IPS DF 19.7 (cell line): ENCODE data around the gene HOXB2.

Source experiments
- DNase-seq: peaks from one replicate; pipeline ENCODE4 v3.0.0-alpha.2; 2013; ENCODE audit warnings: low read depth, low spot score

Gene HOXB2

DNA sequence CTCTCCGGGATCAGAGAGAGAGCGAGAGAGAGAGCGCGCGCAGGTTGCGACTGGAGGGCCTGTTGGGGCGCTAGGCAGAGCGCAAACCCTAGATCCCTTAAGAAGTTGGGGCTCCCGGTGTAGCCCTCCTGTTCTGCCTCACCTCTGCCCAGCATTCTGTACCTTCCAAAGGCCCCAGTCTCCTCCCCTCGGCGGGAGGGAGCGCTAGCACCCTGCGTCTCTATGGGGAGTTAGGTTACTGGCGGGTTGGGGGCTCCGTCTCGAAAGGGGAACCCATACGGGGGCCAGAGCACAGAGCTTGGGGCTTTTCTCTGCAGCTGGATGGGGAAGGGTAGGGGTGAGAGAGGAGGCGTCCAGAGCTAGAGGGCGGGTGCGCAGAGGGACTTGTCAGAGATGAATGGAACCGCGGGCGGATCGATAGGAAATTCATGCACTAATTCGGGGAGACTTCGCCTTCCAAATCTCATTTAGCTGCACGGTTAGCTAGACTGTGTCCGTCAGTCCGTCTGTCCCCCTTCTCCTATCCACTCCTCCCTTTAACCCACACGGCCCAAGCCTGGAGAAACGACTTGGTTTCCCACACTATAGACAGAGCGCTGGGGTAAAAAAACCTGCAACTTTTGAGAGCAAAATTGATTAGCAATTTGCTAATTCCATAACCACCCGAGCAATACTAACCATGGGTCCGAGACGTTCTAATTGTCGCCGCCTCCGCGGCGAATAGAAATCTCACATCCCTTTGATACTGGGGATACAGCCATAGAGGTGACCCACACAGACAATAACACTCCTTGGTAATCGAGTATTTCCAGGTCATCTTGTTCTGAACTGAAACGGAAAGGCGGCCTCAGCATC is 33.9 kb upstream of the HOXB2 start:
- no peak for DNase-seq

DNA sequence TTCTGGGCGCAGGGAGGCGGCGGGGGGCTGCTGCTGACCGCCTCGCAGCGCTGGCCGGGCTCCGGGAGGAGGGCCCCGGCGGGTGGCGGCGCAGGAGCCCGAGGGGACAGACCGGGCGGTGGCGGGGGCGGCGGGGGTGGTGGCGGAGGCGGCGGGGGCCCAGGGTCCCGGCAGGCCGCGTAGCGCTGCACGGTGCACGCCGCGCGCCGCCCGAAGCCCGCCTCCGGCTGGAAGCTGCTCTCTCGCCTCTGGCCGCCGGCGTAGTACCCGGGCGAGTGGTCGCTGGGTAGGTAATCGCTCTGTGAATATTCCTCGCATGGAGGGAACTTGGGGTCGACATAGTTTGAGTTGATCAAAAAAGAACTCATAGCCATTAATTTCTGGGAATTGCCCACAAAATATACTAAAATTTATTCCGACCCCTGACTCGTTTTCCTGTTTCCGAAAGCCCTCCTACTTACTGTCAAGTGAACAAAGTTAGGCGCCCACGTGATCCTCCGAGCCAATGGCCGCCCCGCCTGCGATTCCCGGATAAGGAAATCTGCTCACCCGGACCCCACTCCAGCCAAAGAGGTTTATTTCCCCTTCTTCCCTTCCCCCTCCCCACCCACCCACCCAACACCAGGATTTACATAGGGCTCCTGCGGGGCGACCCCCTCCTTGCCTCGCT is 33.2 kb upstream of the HOXB2 start, which contains the start of gene HOXB4:
TSS of gene HOXB4 (minus strand) at position 405 of the 670 bp plus-strand sequence. CDS start at position 374, 31 bp downstream.
- no peak for DNase-seq

DNA sequence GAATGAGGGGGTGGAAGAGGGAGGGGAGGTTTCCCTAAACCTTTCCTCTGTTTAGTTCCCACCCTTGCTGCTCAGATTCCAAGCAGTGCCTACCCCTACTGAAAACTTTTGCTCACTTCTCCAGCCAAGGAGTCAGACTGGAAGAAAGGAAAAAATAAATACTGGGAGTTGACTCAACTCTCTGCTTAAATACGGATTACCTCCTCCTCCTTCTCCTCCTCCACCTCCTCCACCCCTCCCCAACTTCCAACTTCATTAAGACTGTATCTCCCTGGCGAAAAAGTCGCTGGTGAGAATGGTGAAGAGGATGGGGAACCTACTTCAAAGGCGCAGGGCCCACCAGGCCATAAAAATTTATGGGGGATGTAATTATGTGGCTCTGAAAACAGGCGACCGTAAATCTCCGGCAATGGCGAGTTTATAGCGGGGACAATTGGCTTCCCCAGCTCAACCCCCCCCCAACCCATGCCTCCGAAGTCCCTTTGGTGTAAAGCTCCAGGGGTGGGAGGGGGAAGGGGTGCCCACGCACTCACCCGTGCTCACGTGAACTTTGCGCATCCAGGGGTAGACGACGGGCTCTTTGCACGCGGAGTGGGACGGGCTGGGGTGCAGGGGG is 32.5 kb upstream of the HOXB2 start:
- DNase-seq: no peak

DNA sequence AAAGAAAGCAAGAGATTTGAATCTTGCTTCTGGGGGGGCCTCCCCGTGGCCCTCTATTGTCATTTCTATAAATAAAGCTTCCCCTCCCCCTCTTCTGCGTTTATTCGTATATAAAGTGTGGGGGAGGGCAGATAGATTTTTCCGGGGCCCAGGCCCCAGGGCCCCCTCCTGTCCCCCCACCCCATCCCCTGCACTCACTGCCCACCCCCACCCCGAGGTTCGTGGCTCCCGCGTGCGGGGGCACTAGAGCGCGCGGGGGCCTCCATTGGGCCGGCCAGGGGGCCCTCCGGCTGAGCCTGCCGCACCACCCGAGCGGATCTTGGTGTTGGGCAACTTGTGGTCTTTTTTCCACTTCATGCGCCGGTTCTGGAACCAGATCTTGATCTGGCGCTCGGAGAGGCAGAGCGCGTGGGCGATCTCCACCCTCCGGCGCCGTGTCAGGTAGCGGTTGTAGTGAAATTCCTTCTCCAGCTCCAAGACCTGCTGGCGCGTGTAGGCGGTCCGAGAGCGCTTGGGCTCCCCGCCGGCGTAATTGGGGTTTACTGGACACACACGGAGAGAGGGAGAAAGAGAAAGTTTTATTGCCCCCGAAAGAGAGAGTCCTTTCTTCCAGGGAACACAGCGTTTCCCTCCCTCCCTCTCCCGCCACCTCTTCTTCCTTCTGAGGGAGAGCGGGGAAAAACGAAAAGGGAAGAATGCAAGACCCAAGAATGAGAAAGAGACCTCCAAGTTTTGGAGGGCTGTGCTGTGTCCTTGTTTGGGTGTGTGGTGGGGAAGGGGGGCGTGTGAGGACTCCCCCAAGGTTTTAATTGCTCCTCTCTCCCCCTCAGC is 31.8 kb upstream of the HOXB2 start:
- no peak for DNase-seq

DNA sequence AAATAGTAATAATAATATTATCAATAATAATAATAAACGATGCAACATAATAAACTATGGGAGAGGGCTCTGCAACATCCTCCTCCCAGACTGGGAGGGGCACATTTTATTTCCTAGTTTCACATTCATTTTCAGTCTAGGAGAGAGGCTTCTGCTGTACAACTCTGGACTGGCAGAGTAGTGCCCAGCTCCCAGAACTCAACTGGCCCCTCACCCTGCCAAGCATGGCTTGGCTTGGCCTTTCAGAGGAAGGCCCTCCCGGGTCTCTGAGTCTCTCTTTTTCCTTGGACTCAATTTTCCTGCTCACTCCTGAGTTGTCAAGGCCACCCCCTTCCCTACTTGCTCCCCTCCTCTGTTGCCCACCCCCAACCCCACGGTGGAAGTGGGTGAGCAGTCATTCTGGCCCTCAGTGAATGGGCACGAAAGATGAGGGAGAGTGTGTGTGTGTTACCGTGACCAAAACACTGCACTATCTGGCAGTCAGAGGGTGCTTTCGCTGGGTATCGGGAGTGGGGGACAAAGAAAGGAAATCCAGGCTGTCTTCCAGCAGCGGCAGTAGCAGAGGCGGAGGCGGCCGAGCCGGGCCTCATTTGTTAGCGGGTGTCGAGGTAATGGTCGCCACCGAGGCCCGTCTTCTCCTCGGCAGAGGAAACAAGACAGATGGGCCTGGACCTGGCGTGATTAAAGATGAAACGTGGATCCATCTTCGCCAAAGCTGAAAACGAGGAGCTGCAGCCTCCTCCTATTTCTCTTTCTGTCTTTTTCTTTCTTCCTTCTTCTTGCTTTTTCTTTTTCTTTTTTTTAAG is 31.0 kb upstream of the HOXB2 start:
- DNase-seq: no peak

DNA sequence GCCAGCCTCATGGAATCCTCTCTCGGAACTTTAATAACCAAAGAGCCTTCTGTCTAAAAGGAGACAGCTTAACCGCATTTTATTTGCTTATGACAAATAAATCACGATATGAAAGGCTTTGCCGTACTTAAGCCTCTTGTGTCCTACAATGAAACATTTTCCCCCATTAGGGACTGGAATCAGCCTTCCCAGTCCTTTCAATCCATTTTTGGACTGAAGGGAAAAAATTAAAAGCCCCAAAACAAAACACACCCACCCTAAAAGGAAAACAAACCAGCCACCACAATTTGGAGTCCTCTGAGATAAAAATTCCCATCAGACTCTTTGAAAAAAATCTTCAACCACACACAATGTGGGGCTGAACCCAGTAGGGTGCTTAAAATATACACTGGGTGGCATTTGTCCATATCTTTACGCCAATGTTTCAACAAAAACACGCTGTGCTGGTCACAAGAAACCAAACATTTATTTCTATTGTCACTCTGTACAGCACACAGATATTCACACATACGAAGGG is 30.2 kb upstream of the HOXB2 start:
- no peak for DNase-seq

DNA sequence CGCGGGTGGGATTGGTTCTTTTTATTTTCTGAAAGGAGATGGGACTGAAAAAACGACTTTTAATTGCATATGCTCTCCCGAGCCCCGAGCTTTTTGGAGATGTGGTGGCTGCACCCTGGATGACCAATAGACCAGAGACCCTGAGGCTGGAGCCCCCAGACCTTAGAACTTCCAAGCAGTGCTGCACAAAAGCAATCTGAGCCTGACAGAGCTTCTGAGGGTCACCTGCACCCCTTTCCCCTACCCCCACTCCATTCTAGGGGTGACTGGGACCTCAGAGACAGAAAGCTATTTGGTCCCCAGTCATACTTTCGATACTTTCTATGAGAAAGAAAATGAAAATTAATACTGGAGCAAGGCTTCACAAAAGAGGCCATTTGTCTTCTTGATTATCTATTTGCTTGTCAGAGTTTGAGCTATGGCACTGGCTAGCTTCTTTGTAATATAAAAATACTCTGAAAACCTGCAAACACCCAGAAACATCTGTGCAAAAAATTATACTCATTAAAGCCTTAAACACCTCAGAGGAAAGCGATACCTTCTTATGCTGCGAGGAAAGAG is 29.7 kb upstream of the HOXB2 start:
- no peak for DNase-seq

DNA sequence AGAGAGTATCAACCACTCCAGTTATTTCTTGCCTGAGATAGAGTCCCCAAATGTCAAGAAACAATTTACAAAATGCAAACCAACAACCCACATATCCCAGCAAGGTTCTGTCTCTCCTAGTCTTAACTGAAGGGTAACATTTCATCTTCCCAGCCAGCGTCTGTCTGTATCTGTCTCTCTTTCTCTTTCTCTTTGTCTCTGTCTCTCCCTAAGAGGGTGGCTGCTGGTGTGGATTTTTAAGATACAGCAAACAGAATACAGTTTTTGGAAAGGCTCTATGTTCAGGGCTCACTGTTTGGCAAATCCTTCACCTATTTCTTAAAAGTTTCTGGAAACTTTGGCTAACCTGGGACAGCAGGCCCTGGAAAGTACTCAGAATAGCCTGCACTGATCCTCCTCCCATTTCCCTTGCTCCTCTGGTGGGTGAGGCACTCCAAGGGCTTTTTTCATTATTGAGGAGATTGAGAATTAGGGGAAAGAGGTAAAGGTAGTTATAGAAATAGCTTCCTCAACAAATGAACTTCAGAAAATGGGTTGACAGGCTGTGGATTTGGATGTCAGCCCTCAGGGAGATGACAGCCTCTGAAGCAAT is 27.0 kb upstream of the HOXB2 start:
- no peak for DNase-seq

DNA sequence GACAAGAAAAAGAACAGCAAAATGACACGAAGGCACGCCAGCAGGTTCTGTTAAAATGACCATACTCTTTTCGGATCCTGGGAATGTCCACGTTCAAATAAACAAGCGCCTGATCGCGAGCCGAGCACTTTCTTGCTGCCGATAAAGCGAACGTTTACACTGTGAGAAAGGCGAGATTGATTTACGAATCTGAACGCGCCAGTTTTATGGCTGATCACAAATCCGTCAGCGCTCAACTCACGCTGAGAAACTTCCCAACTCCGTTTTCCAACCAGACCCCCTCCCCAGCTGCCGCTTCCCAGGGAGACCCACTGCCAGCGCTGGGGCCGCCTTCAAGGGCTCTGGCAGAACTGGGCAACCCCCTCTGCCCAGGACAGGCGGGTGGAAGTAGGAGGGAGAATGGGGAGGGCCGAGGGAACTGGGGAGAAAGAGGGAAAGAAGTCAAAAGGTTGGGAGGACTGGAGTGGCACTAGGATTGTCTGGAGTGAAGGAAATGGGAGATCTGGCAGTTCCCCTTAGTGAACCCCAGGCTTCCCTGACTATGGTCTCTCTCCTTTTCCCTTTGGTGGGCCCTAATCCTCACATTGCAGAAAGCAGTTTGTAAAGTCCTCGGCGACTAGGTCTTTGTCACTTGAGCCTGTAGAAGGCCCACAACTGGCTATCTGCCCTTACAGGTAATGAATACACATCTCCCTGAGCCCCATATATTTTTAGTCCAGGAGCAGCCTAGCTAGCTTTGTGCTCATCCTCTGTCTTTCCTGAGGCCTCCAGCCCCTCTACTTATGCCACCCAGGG is 26.3 kb upstream of the HOXB2 start:
- DNase-seq: no peak

DNA sequence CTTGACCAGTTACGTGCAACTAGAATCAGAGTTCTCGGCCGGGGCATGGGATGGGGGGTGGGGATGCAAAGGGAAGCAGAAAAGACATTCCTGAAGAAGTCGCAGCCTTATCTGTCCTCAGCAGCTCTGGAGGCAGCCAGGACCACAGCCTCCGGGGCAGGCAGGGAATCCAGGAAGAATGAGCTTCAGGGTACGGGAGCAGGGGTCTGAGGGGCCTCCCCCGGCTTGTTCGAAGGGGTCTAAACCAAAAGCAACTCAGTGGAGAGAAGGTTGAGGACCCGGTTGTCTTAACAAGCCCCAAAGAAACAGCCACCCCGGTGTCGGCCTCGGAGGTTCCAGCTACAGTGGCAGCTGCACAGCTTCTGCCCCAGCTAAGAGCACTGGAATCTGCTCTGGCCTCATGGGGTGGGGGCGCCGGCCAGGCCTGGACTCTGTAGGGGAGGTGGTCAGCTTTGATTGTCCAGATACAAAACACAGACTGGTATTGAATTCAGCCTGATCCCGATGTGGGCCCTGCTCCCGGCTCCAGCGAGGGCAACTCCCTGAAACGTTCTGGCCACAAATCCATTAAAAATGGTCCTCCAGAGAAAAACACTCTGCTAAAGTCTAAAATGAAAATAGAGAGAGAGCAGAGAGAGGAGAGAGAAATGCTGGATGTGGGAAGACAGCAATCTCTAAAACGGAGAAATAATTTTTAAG is 25.6 kb upstream of the HOXB2 start:
- no peak for DNase-seq

DNA sequence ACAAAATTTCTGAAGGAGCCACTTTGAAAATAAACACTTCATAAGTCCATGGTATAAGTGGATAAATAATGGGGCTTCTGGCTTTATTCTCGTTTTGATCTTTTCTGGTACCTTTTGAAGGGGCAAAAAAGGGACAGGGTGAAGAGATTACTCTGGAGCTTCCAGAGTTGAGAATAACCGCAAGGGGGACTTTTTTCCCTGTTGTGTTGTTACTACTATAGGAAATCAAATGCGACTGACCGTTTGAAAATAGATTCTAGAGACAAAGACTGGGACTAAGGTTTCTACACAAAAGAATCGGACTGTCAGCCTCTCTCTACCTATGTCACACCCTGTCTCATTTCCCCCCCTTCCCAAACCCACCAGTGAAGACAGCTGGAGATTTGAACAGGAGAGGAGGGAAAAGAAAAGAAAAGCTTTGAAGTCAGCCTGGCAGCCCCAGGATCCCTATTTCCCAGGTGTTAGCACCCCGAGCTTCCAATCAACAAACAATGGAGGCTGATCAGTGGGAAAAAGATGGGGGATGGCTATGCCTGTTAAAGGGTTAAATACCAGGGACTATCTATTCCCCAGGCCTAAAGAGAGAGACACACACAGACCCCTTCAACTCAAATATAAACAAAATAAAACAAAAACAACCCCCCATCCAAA is 24.9 kb upstream of the HOXB2 start:
- DNase-seq: no peak

DNA sequence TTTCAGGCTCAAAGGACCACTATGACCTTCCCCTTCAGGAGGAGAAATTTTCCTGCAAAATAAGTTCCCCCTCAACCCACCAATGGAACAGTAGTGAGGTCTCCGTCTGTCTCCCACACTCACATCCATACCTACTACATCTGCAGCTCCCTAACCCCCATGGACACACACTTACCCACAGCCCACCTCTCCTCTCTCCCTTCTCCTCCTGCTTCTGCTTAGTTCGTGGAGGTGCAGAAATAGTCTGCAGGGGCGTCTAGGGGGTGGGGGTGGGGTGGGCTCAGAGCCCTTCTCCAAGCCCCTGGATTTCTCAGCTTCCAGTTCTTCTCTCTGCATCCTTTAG is 24.3 kb upstream of the HOXB2 start:
- no peak for DNase-seq

DNA sequence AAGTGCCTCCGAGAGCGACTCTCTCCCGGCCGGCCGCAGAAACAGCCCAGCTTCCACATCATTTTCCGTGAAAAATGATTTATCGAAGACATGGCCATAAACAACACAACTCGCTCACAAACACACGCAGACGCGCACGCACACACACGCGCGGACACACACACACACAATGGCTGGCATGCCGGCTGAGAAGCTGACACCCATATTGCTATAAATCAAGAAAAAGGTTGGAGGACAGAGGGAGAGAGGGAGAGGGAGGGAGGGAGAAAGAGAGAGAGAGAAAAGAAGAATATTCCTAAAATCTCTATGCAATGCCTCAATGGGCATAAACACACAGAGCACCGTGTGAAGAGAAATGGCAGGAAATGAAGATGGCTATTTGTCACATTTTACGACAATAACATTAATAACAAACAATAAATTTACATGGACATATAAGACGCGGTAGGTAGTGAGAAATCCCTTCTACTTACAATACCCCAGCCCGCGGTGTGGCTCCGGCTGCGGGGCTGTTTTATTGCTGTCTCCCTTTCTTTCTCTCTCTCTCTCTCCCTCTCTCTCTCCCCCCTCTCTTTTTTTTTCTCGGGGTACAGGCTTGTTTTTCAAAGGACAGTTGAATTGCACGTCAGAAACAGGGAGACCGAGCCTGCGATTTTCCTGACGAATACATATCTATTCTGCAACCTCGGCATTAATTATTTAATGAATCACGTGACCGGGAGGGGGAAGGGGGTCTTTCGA is 23.8 kb upstream of the HOXB2 start:
- no peak for DNase-seq

DNA sequence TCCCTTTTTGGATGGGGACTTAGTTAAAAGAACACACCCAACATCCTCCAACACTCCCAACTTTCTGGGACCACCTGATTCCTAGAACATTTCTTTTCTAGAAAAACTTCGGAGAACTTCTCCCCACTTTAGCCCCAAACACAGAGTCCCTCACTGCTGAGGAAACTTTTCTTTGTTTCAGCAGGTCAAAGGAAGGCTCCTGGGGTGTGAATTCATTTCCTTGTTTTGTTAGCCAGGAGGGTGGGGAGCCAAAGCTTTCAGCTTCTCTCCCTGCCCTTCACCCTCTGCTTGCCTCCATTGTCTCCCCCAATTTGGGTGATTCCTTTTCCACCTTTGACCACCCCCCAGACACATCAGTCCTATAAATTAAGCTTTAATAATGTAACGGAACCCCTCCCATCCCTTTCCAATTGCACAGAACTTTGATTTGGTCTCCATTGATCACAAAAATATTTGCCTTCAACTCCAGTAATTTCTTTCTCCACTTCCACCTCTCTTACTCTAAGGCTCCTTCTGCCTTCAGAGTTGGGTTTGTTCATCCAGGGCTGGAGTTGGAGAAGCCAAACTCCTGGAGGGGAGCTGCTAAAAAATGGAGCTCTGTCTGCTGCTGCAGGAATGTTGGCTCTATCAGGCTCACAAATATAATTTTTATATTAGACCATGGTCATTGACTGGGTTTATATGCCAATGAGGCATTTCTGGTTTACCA is 22.9 kb upstream of the HOXB2 start:
- DNase-seq: no peak

DNA sequence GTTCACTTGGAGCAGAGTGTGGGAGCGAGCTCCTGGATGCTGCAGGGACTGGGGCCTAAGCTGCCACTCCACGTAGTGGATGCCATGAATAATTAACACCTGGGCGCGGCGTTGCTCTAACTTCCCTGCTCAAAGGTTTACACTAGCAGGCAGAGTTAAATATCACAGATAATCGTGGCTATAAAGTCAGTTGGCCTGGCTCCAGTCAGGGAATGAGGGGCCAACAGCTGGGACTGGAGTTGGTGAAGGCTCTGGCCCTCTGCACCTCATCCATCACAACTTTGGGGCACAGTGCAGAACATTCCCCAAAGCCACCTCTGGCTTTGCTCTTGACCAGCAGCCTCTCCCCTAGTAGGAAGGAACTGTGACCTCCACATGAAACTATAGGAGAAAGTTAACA is 22.3 kb upstream of the HOXB2 start:
- DNase-seq: no peak

DNA sequence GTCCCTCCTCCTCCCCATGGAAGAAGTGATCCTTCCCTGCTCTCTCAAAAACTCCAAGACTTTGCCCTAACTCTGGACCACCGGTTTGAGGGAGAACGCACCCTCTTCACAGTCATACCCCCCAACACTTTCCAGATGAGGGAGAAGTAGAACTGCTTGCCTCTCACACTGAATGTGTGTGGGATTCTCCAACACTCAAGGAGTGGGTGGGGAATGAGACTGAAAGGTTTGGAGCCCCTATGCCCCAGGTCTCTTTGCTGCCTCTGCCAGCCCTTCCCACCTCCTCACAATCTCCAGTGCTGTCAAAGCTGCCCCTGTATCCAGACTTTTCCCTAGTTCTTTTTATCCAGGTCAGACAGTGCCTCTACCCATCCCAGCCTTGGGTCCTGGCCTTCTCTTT is 21.8 kb upstream of the HOXB2 start:
- no peak for DNase-seq
